ENCODE measurements around the gene MYT1. TPM values are rescaled to one million over a fixed set of nuclear protein-coding genes. Genes with fewer than 3 reads are reported as not detected.
A peak's percentile ranks its signal among the peaks of the same experiment; 100 is the strongest.

MYT1 gene
- total and polyA plus RNA-seq, 2 of the 13 experiments (the other 11 are each of a cell fraction or from before 2014, with no cell fraction given) = 0.58 to 2.5 TPM

DNA sequence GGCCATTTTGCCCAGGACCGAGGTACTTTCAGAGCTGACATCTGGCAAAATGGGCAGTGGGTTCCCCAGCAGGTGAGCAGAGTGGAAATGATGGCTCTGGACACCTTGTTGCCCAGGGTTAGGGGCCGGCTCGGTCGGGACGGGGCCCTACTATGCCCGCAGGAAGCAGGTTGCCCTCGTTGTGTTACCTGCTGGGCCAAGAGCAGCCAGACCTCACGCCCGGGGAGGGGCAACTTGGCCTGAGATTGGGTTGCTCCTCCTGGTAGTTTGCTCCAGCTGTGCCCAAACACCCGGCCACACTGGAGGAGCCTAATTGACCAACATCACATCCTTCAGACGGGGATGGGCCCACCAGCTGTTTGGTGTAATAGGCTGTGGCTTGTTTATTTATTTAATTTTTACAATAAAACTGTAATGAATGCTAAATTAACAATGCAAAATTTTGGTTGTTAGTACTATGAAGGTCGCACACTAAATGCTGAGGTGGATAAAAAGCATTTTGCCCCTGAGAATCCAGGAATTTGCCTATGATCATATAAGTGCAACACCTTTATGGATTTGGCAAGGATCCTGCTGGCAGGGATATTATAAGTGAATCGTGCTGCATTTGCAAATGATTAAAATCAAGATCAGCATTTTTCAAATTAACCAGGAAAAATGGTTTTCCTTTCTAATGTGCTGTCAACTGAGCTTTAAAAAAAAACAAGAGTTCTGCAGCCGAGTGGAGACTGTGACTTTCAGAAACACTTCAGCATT lies 64.7 kb downstream of the MYT1 start (continued):
- no peak for TF ChIP-seq ZNF350 (CRISPR knock-in tag; IDR thresholded peaks at IDR 0.05; ENCODE audit: borderline replicate concordance, low read depth)
- TF ChIP-seq ZFP37 (CRISPR knock-in tag; IDR thresholded peaks at IDR 0.05; ENCODE audit: borderline replicate concordance) = no peak
- no peak for TF ChIP-seq NFE2 (CRISPR knock-in tag; IDR thresholded peaks at IDR 0.05)
- TF ChIP-seq ZNF256 (CRISPR knock-in tag; conservative IDR thresholded peaks at IDR 0.05) = no peak
- TF ChIP-seq SNAPC4 (CRISPR knock-in tag; IDR thresholded peaks at IDR 0.05) = no peak
- peak; percentile 62 to 71 for TF ChIP-seq MAFK (conservative IDR thresholded peaks at IDR 0.05 in 1 of 2, IDR thresholded peaks at IDR 0.05 in 1 of 2; ENCODE audit: low read length in 2 of 2)
- TF ChIP-seq PATZ1 (CRISPR knock-in tag; IDR thresholded peaks at IDR 0.05) = no peak

All from HepG2 (cell line).